ENCODE results near the gene IFI27.

GRCh38 chr14:94115058-94115591, 4.6 kb downstream of the IFI27 start:
- TF ChIP-seq CTCF (conservative IDR thresholded peaks at IDR 0.05; ENCODE audit: low read length) = no peak
- TF ChIP-seq EZH2phosphoT487 (IDR thresholded peaks at IDR 0.05; ENCODE audit: borderline replicate concordance) = no peak
